ENCODE results near the gene ME3. TPM values are rescaled to one million over a fixed set of nuclear protein-coding genes. Genes with fewer than 3 reads are reported as not detected.

Gene ME3
- polyA plus RNA-seq, 1 donor from 2014 or later = not detected

DNA sequence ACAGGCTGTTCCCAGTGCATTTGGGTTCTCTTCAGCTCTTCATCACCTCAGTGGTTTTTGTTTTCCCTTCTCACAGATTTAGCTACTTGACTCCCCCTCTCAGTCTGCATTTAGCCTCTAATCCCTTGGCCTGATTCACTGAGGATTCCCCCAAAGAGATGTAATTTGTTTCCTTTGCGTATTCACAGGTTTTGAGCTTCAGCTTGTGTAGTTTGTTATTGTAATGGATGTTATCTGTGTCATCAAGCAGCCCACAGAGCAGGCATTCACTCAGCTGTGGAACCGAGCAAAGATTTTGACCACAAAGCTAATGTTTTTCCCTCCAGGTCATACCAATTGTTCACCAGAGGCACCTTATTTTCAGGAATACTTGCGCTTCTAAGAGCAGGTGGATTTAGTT is 6.4 kb upstream of the ME3 start:
- Mint-ChIP-seq H3K27ac (no peak overlapping the region), H3K4me3 (no peak overlapping the region), H3K9me3 (no peaks in the 10 kb centered on the region), H3K36me3 (no peaks in the 10 kb centered on the region), H3K27me3 (no peaks in the 10 kb centered on the region), H3K4me1 (no peaks in the 10 kb centered on the region)

DNA sequence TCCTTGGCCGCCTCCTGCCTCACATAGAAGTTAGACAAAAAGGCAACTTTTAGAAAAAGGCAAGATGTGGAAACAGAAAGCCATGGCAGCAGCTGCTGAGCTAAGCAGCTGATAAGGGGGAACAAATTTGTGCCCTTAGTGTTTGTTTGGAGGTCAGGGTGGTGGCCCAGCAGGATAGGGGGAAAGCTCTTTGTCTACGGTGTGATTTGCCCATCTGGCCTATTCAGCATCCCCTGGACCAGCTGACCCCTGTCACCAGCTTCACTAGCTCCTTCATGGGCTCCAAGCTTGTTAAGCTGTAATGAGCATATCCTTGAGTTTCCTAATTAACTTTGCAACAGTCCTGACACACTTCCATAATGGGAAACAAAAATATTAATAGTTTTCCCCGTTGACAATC is 5.9 kb upstream of the ME3 start:
- Mint-ChIP-seq H3K4me1 (peaks cover 0 to 1% (median 0%) of the 10 kb centered on the region in 3 donors), H3K27ac (no peak overlapping the region), H3K9me3 (peaks cover 0 to under 1% (median 0%) of the 10 kb centered on the region in 3 donors), H3K27me3 (no peaks in the 10 kb centered on the region), H3K36me3 (no peaks in the 10 kb centered on the region), H3K4me3 (no peak overlapping the region)

DNA sequence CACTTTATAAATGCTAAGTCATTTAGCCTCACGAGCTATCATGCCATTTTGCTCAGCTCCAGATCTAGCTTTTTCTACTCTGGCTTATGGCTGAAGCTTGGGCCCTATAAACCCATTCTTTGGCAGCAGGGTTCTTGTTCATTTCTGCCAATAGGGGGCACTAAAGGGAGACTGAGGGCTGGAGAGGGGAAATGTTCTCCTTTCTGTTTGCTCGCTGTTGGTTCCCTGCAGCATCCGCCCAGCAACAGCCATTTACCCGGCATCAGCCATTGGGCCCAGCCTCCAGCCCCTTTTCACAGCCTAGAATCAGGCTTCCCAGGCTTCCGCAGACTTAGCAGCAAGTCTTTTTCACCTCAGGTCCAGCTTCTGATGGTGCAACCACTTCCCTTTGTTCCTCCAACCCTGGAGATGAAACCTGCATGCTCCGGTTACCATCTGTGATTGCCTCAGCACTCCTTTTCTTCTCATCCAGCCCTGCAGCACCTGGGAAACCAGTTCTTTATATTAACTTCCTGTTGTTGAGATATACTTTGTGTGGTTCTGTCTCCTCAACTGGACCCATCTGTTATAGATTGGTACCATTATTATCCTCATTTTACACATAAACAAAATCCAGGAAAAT is 4.2 kb upstream of the ME3 start:
- Mint-ChIP-seq H3K27me3 (peaks cover 10% of the 10 kb centered on the region), H3K4me3 (no peak overlapping the region), H3K27ac (no peak overlapping the region), H3K4me1 (peaks cover 0 to 6% (median 0%) of the 10 kb centered on the region in 3 donors), H3K36me3 (no peaks in the 10 kb centered on the region), H3K9me3 (peaks cover 0 to 3% (median 2%) of the 10 kb centered on the region in 3 donors)

GRCh38 chr11:86676010-86676409 is 3.6 kb upstream of the ME3 start:
- peaks cover 0 to 3% (median 2%) of the 10 kb centered on the region in 3 donors for H3K9me3 Mint-ChIP-seq

DNA sequence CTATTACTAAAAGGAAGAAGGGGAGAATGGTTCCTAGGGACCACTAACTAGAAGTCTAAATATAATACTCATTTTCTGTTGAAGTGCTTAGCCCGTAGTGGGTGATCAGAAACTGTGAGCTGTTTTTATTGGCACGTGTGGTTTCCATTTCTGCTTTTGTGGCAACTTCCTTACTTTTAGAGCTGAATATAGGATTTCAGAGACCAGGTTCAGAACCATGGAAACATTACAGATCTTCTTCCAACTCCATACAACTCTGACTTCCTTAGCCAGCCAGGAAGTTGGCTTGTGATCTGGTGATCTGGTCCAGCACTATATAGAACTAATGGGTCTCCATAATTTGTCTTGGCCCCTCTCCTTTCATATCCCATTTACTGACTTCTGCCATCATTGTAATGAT is 2.6 kb upstream of the ME3 start:
- Mint-ChIP-seq H3K9me3 (peaks cover 0 to 3% (median 2%) of the 10 kb centered on the region in 3 donors), H3K27me3 (peaks cover 21% of the 10 kb centered on the region), H3K27ac (no peak overlapping the region), H3K4me3 (no peak overlapping the region), H3K4me1 (peaks cover 0 to 10% (median 3%) of the 10 kb centered on the region in 3 donors), H3K36me3 (no peaks in the 10 kb centered on the region)

More at GRCh38 chr11:86676010-86676409, 3.6 kb upstream of the ME3 start:
- no peak overlapping the region for H3K4me3 Mint-ChIP-seq
- H3K27me3 Mint-ChIP-seq = peaks cover 16% of the 10 kb centered on the region
- no peaks in the 10 kb centered on the region for H3K36me3 Mint-ChIP-seq
- peaks cover 0 to 10% (median 3%) of the 10 kb centered on the region in 3 donors for H3K4me1 Mint-ChIP-seq
- H3K27ac Mint-ChIP-seq = no peak overlapping the region

GRCh38 chr11:86673872-86674750 is 1.7 kb upstream of the ME3 start:
- Mint-ChIP-seq H3K27me3 (peaks cover 27% of the 10 kb centered on the region), H3K9me3 (peaks cover 0 to 3% (median 2%) of the 10 kb centered on the region in 3 donors), H3K4me3 (no peak overlapping the region), H3K36me3 (no peaks in the 10 kb centered on the region), H3K27ac (no peak overlapping the region), H3K4me1 (peaks cover 0 to 10% (median 3%) of the 10 kb centered on the region in 3 donors)

DNA sequence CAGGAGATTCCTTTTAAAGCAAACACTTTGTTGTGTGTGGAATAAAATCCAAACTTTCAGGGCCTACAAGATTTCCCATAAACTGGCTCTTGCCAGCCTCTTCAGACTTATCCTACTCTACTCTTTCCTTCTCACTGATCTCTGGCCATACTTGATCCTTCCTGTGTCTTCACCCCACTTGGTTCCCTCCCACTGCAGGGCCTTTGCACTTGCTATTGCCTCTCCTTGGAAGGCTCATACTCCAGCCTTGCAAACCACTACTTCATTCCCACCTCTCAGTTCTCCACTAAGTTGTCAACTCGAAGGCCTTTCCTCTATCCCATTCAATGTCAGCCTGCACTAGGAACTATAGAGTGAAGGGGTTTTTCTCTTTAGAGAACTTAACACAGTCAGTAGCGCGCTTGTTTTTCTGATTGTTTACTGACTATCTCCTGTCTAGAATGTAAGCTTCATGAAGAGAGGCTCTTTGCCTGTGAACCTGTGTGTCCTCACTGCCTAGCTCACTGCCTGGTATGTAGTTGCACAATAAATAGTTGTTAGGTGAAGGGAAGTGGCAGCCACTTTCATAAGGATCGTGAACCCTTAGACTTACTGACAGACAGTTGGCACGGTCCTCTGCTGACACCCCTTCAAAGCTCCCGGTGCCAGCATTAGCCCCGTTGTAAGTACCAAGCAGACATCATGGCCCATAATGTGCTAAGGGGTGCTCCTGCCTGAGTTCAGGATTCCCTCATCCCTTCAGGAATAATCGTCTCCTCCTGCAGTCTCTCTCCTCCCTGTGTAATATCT is 833 bp upstream of the ME3 start:
- no peak overlapping the region for H3K4me3 Mint-ChIP-seq
- H3K36me3 Mint-ChIP-seq = peaks cover 4% of the 10 kb centered on the region
- peaks cover 0 to 3% (median 2%) of the 10 kb centered on the region in 3 donors for H3K9me3 Mint-ChIP-seq
- peaks cover 0 to 10% (median 3%) of the 10 kb centered on the region in 3 donors for H3K4me1 Mint-ChIP-seq
- H3K27ac Mint-ChIP-seq = no peak overlapping the region
- H3K27me3 Mint-ChIP-seq = peaks cover 35% of the 10 kb centered on the region

GRCh38 chr11:86671531-86672006 is 847 bp downstream of the ME3 start:
- peaks cover 4% of the 10 kb centered on the region for H3K36me3 Mint-ChIP-seq
- peaks cover 0 to 3% (median 2%) of the 10 kb centered on the region in 3 donors for H3K9me3 Mint-ChIP-seq
- no peak overlapping the region for H3K27ac Mint-ChIP-seq
- H3K4me3 Mint-ChIP-seq = peak overlapping the region in 3 of 4 donors; percentile 10 to 83 (median 77)
- H3K4me1 Mint-ChIP-seq = peaks cover 0 to 10% (median 3%) of the 10 kb centered on the region in 3 donors
- peaks cover 40% of the 10 kb centered on the region for H3K27me3 Mint-ChIP-seq

- peaks cover 4% of the 10 kb centered on the region for H3K36me3 Mint-ChIP-seq
- peaks cover 0 to 10% (median 3%) of the 10 kb centered on the region in 3 donors for H3K4me1 Mint-ChIP-seq
- H3K4me3 Mint-ChIP-seq = peak overlapping the region in 3 of 4 donors; percentile 10 to 83 (median 77)
- H3K27me3 Mint-ChIP-seq = peaks cover 40% of the 10 kb centered on the region
- H3K27ac Mint-ChIP-seq = no peak overlapping the region
- peaks cover 0 to 3% (median 2%) of the 10 kb centered on the region in 3 donors for H3K9me3 Mint-ChIP-seq
Measured at GRCh38 chr11:86670911-86671310, 1.5 kb downstream of the ME3 start.

DNA sequence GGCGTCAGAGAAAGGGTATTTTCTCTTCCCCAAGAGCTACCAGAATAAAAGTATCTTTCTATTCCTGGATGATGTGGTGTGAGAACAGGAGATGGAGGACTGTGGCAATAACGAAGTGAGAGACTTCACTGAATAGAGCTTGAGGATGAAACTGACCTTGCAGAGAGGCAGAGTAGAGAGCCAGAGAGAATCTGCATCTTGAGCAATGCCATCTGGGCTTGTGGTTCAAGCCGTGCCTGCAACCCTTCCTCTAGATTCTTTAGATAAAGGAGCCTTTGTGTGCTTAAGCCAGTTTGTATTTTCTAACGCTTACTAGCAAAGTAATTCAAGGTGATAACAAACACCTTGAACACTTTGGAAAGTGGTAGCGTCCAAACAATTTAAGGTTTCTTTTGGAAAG is 2.2 kb downstream of the ME3 start:
- Mint-ChIP-seq H3K4me3 (no peak overlapping the region), H3K27ac (no peak overlapping the region), H3K9me3 (peaks cover 0 to 3% (median 2%) of the 10 kb centered on the region in 3 donors), H3K4me1 (peaks cover 0 to 10% (median 3%) of the 10 kb centered on the region in 3 donors), H3K27me3 (peaks cover 40% of the 10 kb centered on the region), H3K36me3 (peaks cover 4% of the 10 kb centered on the region)

GRCh38 chr11:86669424-86669823 is 3.0 kb downstream of the ME3 start:
- H3K36me3 Mint-ChIP-seq = peaks cover 4% of the 10 kb centered on the region
- H3K27me3 Mint-ChIP-seq = peaks cover 40% of the 10 kb centered on the region
- H3K4me3 Mint-ChIP-seq = no peak overlapping the region
- peaks cover 0 to 10% (median 3%) of the 10 kb centered on the region in 3 donors for H3K4me1 Mint-ChIP-seq
- H3K27ac Mint-ChIP-seq = no peak overlapping the region
- H3K9me3 Mint-ChIP-seq = peaks cover 0 to 3% (median 2%) of the 10 kb centered on the region in 3 donors

GRCh38 chr11:86668929-86669328 is 3.5 kb downstream of the ME3 start:
- peaks cover 0 to 3% (median 2%) of the 10 kb centered on the region in 3 donors for H3K9me3 Mint-ChIP-seq
- peaks cover 4% of the 10 kb centered on the region for H3K36me3 Mint-ChIP-seq
- H3K4me1 Mint-ChIP-seq = peaks cover 0 to 10% (median 3%) of the 10 kb centered on the region in 3 donors
- no peak overlapping the region for H3K27ac Mint-ChIP-seq
- no peak overlapping the region for H3K4me3 Mint-ChIP-seq
- peaks cover 41% of the 10 kb centered on the region for H3K27me3 Mint-ChIP-seq

- H3K36me3 Mint-ChIP-seq = peaks cover 4% of the 10 kb centered on the region
- peaks cover 30% of the 10 kb centered on the region for H3K27me3 Mint-ChIP-seq
- peaks cover 0 to 2% (median under 1%) of the 10 kb centered on the region in 3 donors for H3K4me1 Mint-ChIP-seq
- H3K4me3 Mint-ChIP-seq = no peak overlapping the region
- H3K9me3 Mint-ChIP-seq = no peaks in the 10 kb centered on the region
- no peak overlapping the region for H3K27ac Mint-ChIP-seq
Measured at GRCh38 chr11:86666193-86666592, 6.2 kb downstream of the ME3 start.

DNA sequence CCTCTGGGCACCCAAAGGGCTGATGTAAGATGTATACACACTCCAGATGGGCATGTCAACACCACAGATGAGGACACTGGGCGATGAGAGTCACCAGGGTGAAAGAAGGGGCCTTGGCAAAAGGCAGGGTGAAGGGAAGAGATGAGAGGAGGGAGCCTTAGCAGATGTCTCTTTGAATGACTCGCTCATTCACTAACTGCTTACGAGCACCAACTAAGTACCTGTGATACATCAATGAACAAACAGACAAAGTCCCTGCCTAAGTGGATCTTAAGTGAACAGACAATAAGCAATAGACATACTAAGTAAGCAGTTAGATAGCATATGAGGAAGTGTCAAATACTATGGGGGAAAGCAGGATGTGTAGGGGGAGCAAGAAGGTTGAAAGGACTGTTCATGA is 7.5 kb downstream of the ME3 start:
- Mint-ChIP-seq H3K4me1 (no peaks in the 10 kb centered on the region), H3K9me3 (peaks cover 0 to 2% (median 0%) of the 10 kb centered on the region in 3 donors), H3K36me3 (peaks cover 4% of the 10 kb centered on the region), H3K27me3 (peaks cover 23% of the 10 kb centered on the region), H3K4me3 (no peak overlapping the region), H3K27ac (no peak overlapping the region)
